T-helper 2 cell treated with Interferon-gamma antibody and Interleukin-4, amounts not matched to agents 100 ng/mL and 5 ng/mL, for 36 hours (primary cell): ENCODE results near the gene NIPBL. TPM values are rescaled to one million over a fixed set of nuclear protein-coding genes. Genes with fewer than 3 reads are reported as not detected.
"Not testable (repeated sequence)": the region's sequence is repeated elsewhere in the genome, so short reads cannot be mapped to it uniquely, and the experiment has no call there.

ENCODE experiments used
- intact Hi-C: fragments of 100-400 bp; cut with micrococcal nuclease; formaldehyde crosslinking; loops from one replicate; pipeline ENCODE4 v1.15.1; 2023
- total RNA-seq: library from RNA; stranded (reverse); gene quantifications from 2 replicates; pipeline ENCODE4 v1.2.3, GENCODE V29; 2022

NIPBL gene
- total RNA-seq, 1 donor from 2014 or later = 67.4 TPM

DNA sequence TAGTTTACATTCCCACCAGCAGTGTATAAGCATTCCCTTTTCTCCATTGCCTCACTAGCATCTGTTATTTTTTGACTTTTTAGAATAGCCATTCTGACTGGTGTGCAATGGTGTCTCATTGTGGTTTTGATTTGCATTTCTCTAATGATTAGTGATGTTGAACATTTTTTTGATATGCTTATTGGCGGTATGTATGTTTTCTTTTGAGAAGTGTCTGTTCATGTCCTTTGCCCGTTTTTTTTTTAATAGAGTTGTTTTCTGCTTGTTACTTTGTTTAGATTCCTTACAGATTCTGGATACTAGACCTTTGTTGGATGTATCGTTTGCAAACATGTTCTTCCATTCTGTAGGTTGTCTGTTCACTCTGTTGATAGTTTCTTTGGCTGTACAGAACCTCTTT lies 25.3 kb downstream of the NIPBL start:
- intact Hi-C loops = no loop called here

- intact Hi-C loops = no loop called here
Observed at GRCh38 chr5:36902353-36902752, 25.8 kb downstream of the NIPBL start.

- intact Hi-C loops = no loop called here
Observed at GRCh38 chr5:36904677-36905076, 28.1 kb downstream of the NIPBL start.

DNA sequence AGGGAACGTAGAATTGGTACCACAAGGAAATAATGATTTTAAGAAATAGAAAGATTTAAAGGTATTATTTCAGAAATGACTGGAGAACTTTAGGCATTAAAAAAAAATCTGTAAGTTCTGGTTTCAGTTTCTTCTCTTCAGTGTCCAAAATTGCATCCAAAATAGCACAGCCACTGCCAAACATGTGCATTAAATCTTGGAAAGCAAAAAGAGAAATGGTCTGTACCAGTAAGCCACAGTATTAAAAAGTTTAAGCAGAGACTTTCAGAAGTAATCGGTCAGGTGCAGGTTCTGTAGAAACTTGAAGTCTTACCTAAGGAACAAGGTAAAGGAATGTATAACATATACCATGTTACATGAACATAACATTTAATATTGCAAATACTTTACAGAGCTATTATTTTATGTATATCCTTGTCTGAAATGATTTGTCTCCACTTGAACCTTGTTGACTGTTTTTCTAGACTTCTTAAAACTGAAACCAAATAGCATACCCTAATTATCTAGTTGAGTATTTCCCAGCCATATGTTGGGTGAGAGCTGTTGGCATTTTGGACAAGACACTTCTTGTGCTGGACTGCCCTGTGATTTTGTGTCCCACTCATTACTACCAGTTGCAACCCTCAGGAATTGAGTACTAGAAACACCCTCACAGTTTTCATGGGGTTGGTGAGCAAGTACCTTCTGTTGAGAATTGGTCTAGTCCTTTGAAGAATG lies 32.1 kb downstream of the NIPBL start:
- intact Hi-C loops = no loop called here

GRCh38 chr5:36915653-36916052 lies 39.1 kb downstream of the NIPBL start:
- intact Hi-C loops = no loop called here

- intact Hi-C loops = not testable (repeated sequence)
Observed at GRCh38 chr5:36916614-36917013, 40.0 kb downstream of the NIPBL start.

GRCh38 chr5:36917358-36917757 lies 40.8 kb downstream of the NIPBL start:
- intact Hi-C loops = not testable (repeated sequence)

DNA sequence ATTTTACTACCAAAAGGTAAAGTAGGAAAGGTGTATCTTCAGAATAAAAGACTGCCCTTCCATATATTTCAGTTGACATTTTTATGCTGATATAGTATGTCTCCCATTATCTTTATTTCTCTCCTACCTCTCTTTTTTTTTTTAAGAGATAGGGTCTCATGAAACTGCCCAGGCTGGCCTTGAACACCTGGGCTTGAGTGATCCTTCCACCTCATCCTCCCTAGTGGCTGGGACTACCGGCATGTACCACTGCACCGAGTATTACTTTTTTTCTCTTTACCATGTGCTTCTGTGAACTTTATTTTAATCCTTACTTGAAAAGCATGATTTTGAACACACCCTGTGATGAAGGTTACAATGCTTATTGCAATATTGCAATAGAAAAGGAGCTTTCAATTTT lies 42.7 kb downstream of the NIPBL start:
- intact Hi-C loops = no loop called here

GRCh38 chr5:36919650-36920049 lies 43.1 kb downstream of the NIPBL start:
- intact Hi-C loops = no loop called here

GRCh38 chr5:36928947-36929346 lies 52.4 kb downstream of the NIPBL start:
- intact Hi-C loops = no loop called here

DNA sequence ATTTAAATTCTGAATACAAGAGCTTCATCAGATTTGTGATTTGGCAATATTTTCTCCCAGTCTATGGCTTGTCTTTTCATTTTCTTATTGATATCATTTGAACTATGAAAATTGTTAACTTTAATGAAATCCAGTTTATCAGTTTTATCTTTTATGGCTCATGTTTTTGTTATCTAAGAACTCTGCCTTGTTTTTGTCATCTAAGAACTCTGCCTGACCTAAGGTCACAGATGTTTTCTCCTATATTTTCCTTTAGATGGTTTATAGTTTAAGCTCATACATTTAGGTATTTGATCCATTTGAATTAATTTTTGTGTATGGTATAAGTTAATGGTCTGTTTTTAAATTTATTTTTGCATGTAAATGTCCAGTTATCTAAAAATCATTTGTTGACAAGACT lies 52.9 kb downstream of the NIPBL start:
- intact Hi-C loops = no loop called here

- intact Hi-C loops = no loop called here
Observed at GRCh38 chr5:36932056-36932455, 55.5 kb downstream of the NIPBL start.

- intact Hi-C loops = no loop called here
Observed at GRCh38 chr5:36932699-36933098, 56.1 kb downstream of the NIPBL start.

DNA sequence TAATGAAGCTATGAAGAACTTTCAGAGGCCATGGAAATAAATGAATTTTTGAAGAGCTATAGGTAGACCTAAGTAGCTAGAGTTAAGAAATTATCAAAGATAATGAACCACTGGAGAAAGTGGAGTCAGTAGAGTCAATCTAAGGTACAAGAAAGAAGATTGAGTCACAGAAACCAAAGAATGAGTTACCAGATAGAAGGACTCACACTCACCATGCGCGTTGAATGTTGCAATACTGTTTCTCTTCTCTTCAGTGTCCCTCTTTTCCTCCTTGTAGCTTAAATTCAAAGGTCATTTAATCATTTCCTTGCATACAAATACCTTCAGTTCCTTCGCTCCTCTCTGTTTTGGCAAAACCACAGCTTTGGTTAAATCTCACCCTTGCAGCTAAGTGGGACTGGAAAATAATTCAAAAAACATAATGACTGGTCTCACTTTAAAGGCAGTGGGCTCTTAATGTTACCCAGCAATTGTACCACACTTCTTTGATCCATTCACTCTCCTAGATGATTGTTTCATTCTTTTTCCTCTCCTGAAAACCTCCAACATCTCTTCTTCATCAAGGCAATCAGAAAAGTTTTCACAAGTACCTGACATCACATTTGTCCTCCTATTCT lies 58.3 kb downstream of the NIPBL start:
- intact Hi-C loops = no loop called here

DNA sequence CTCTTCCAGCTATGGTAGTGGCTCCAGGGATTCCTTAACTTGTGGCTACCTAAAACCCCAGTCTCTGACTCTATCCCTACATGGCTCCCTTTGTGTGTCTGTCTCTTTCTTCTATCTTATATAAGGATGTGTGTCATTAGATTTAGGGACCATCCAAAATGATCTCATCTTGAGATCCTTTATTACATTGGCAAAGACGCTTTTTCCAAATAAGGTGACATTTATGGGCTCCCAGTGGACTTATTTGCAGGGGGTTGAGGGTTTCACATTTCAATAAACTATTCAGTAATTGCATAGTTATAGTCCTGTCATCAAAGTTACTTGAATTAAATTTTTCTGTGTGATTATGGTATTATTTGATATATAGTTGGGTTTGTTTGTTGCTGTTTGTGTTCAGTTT lies 59.2 kb downstream of the NIPBL start:
- intact Hi-C loops = no loop called here

- intact Hi-C loops = no loop called here
Observed at GRCh38 chr5:36936309-36936708, 59.7 kb downstream of the NIPBL start.

DNA sequence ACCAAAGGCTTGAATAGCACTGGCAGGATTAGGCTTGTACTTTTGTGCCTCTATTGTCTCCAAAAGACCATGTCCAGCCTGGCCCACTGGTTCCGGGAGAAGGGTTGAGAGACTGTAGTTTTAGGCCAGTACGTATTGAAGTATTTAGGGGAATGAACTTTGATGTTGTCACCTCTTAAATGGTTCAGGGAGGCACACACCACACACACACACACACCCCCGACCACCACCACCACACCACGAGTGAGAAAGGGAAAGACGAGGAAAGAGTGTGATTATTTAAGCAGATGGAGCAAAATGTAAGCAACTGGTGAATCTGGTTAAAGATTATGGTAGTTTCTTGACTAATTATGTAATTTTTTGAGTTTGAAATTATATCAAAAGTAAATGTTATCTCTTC lies 61.6 kb downstream of the NIPBL start:
- intact Hi-C loops = no loop called here

GRCh38 chr5:36939969-36940858 lies 63.6 kb downstream of the NIPBL start:
- intact Hi-C loops = loop anchor here (5.0 kb wide), 2 partner anchors 63 to 213 kb away; partner anchors contain the start of gene NIPBL

- intact Hi-C loops = loop anchor here (5.0 kb wide), 2 partner anchors 66 to 216 kb away; partner anchors contain the start of gene NIPBL
Observed at GRCh38 chr5:36943584-36943983, 67.0 kb downstream of the NIPBL start.

DNA sequence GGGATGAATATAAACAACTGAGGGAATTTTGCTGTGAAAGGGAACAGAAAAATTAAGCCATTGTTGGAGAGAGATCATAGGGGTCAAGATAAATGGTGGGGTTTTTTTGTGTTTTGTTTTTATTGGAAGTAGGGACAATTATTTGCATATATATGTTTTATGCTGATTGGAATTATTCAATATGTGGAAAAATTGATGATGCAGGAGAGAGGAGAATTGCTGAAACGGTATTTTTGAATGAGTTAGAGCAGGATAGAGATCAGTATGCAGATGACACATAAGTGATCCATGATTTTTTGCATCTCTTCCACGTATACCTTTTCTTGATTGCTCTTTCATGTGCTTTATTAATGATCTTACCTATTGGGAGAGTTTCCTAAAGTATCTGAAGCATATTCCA lies 67.5 kb downstream of the NIPBL start:
- intact Hi-C loops = loop anchor here (2.0 to 5.0 kb wide), 3 partner anchors 67 to 217 kb away; partner anchors contain the start of gene NIPBL

DNA sequence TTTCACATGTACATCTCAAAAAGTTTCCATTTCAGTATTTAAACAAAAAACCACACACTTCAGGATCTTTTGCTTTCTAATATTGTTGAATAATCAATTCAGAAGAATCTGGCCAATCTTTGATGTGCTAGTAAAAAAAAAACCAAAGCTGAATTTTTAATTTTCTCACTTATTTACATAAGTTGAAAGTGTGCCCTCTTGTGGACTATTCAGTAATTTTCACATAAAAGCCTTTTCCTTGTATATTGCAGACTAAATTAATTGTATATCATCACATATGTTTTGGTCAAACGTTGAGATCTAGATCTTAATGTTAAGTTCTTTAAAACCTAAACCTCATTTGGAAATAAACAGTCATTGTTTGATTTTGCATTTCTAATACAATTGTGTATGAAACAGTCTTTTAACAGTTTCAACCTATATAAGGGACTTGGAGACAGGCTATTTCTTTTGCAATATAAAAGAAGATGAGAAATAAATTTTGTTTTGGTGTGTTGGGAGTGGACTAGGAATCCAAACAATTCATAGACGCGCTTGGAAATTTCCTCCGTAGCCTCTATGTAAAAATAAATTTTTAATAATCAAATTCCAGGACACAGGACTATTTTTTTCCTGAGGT lies 68.1 kb downstream of the NIPBL start:
- intact Hi-C loops = loop anchor here (2.0 to 5.0 kb wide), 3 partner anchors 67 to 217 kb away; partner anchors contain the start of gene NIPBL
